OCI-LY7 (cell line): Measurements from ENCODE around the gene ANO1. TPM values are rescaled to one million over a fixed set of nuclear protein-coding genes. Genes with fewer than 3 reads are reported as not detected.

ENCODE experiments used
- BruUV-seq: library from RNA; stranded (reverse); fragments of 400-500 nt; replicated peaks from 2 replicates; lab custom pipeline; 2021; lab: Mats Ljungman, UMichigan
- CTCF ChIA-PET: fragments of 300-600 bp; sonication (Branson Sonifier 250); formaldehyde crosslinking; loops from one replicate; lab custom pipeline; 2022; ENCODE audit warnings: antibody characterized with exemption; ENCODE audit not compliant: unreplicated experiment; lab: Charles Lee
- POLR2A ChIA-PET: fragments of 300-600 bp; sonication (Branson Sonifier 250); formaldehyde crosslinking; loops from one replicate; lab custom pipeline; 2022; ENCODE audit warnings: antibody characterized with exemption; lab: Charles Lee
- DNase-seq: peaks from one replicate; pipeline ENCODE4 v3.0.0-alpha.2; 2015; ENCODE audit warnings: low spot score
- H2AFZ ChIP-seq: fragments of 200-600 bp; sonication (generic), shearing (Covaris generic); 2 replicates; pipeline ENCODE4 v1.6.1; 2014; ENCODE audit warnings: mild to moderate bottlenecking, antibody characterized with exemption, low read length, moderate library complexity
- H3K27ac ChIP-seq: fragments of 200-600 bp; sonication (generic); 2 replicates; pipeline ENCODE4 v1.5.1; 2014; ENCODE audit warnings: mixed run types, low read depth, mild to moderate bottlenecking, moderate library complexity, low read length, inconsistent platforms; ENCODE audit not compliant: poor library complexity, severe bottlenecking
- H3K36me3 ChIP-seq: fragments of 200-600 bp; sonication (generic); 2 replicates; pipeline ENCODE4 v1.6.1; 2014; ENCODE audit warnings: mild to moderate bottlenecking, antibody characterized with exemption, low read length, moderate library complexity, mixed read lengths; ENCODE audit not compliant: insufficient read depth
- H3K4me1 ChIP-seq: fragments of 200-600 bp; sonication (generic); 2 replicates; pipeline ENCODE4 v1.5.1; 2014; ENCODE audit warnings: mild to moderate bottlenecking, low read length; ENCODE audit not compliant: insufficient read depth, poor library complexity, severe bottlenecking
- H3K4me2 ChIP-seq: fragments of 200-600 bp; sonication (generic); 2 replicates; pipeline ENCODE4 v1.6.1; 2014; ENCODE audit warnings: mild to moderate bottlenecking, low read length
- H3K4me3 ChIP-seq: fragments of 200-600 bp; sonication (generic); 2 replicates; pipeline ENCODE4 v1.5.1; 2014; ENCODE audit warnings: mild to moderate bottlenecking, low read depth, low read length; ENCODE audit not compliant: poor library complexity, severe bottlenecking
- H3K79me2 ChIP-seq: fragments of 200-600 bp; sonication (generic); 2 replicates; pipeline ENCODE4 v1.6.1; 2016; ENCODE audit warnings: low read depth, mild to moderate bottlenecking, low read length, moderate library complexity, mixed read lengths; ENCODE audit not compliant: insufficient read depth
- H3K9me2 ChIP-seq: fragments of 200-600 bp; sonication (generic); 2 replicates; pipeline ENCODE4 v1.6.1; 2016; ENCODE audit warnings: mild to moderate bottlenecking, low read length, mixed read lengths; ENCODE audit not compliant: insufficient read depth
- H3K9me3 ChIP-seq: fragments of 200-600 bp; sonication (generic); 2 replicates; pipeline ENCODE4 v1.6.1; 2014; ENCODE audit warnings: mild to moderate bottlenecking, mixed run types, low read length, mixed read lengths
- H4K20me1 ChIP-seq: fragments of 200-600 bp; sonication (generic); 2 replicates; pipeline ENCODE4 v1.6.1; 2014; ENCODE audit warnings: mild to moderate bottlenecking, antibody characterized with exemption, low read length, moderate library complexity, mixed read lengths; ENCODE audit not compliant: insufficient read depth
- EZH2phosphoT487 ChIP-seq: fragments of 200-600 bp; sonication (generic); IDR thresholded peaks from 2 replicates; pipeline ENCODE4 v1.6.1; 2018; ENCODE audit warnings: low read depth, borderline replicate concordance, mild to moderate bottlenecking, mixed run types, antibody characterized with exemption, low read length, moderate library complexity, mixed read lengths
- intact Hi-C: fragments of 100-400 bp; cut with micrococcal nuclease; formaldehyde crosslinking; loops from one replicate; pipeline ENCODE4 v1.10.0; 2022; ENCODE audit not compliant: unreplicated experiment
- total RNA-seq, 2 experiments: library from RNA; depleted of rRNA in 1 of 2; stranded (reverse); fragments of >200 nt in 1 of 2; shearing (Covaris generic) in 1 of 2; gene quantifications; 2 replicates each; pipeline ENCODE4 v1.2.3, GENCODE V29; 2014 to 2022
- TF ChIP-seq, protein P1 (sequence below): fragments of 200-600 bp; sonication (generic); conservative IDR thresholded peaks from 2 replicates; pipeline ENCODE4 v1.5.1; 2014; ENCODE audit warnings: mild to moderate bottlenecking, antibody characterized with exemption, low read length, moderate library complexity, mixed read lengths

ANO1 gene
- total RNA-seq, 2 experiments from 2014 or later, result not detected

DNA sequence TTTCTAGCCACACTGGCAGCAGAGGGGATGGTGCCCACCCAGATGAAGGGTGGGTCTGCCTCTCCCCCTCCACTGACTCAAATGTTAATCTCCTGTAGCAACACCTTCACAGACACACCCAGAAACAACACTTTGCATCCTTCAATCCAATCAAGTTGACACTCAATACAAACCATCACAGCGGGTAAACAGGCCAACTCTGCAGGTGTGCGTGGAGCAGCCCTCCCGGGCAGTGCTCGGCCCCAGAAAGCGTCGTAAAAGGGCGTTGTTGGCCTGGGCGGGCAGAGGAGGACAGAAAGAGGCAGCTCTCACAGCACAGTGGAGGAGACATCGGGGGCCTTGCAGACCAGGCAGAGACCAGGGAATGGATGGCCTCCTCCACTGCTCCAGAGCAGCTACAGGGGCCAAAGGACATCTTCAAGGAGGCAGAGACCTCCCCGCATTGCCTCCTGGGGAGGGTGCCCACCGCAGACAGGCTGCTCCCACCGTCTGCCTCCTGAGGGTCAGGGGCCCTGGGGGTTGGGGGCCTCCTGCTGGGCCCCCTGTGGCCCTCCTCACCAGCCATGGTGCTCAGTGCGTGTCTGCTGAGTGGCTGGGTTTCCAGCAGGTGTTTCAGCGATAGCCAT lies 68.9 kb downstream of the ANO1 start:
- Histone ChIP-seq H3K4me2 (no peak overlapping the region), H3K27ac (no peak overlapping the region), H2AFZ (no peak overlapping the region), H4K20me1 (no peaks in the 10 kb centered on the region), H3K79me2 (no peaks in the 10 kb centered on the region), H3K36me3 (no peaks in the 10 kb centered on the region), H3K4me3 (no peak overlapping the region), H3K4me1 (no peaks in the 10 kb centered on the region), H3K9me2 (no peaks in the 10 kb centered on the region), H3K9me3 (no peaks in the 10 kb centered on the region)
- no peak for DNase-seq
- intact Hi-C loops, result no loop called here
- TF ChIP-seq, protein P1, sequence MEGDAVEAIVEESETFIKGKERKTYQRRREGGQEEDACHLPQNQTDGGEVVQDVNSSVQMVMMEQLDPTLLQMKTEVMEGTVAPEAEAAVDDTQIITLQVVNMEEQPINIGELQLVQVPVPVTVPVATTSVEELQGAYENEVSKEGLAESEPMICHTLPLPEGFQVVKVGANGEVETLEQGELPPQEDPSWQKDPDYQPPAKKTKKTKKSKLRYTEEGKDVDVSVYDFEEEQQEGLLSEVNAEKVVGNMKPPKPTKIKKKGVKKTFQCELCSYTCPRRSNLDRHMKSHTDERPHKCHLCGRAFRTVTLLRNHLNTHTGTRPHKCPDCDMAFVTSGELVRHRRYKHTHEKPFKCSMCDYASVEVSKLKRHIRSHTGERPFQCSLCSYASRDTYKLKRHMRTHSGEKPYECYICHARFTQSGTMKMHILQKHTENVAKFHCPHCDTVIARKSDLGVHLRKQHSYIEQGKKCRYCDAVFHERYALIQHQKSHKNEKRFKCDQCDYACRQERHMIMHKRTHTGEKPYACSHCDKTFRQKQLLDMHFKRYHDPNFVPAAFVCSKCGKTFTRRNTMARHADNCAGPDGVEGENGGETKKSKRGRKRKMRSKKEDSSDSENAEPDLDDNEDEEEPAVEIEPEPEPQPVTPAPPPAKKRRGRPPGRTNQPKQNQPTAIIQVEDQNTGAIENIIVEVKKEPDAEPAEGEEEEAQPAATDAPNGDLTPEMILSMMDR, result no peak
- no peak for TF ChIP-seq EZH2phosphoT487
- CTCF ChIA-PET, result no interaction called here
- POLR2A ChIA-PET, result no interaction called here
- no TSS peak for BruUV-seq

DNA sequence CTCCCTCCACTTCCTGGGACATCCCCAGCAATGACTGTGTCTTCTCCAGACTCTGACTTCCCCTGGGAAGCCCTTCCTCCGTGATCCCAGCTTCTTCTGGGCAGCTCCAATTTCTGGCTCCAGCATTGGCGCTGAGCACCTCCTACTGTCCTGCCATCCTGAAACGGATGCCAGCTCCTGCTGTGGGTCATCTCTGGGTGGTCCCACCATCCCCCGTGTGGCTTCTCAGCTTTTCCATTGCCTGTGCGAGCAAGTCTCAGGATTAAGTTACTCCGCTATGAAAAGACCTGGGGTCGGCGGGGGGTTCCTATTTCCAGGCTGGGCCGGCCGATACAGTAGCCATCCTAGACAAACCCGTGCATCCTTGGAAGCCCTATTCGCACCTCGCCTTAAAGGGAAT lies 69.6 kb downstream of the ANO1 start:
- Histone ChIP-seq H3K27ac (no peak overlapping the region), H3K4me3 (no peak overlapping the region), H3K4me2 (no peak overlapping the region), H3K9me2 (no peaks in the 10 kb centered on the region), H3K79me2 (no peaks in the 10 kb centered on the region), H3K36me3 (no peaks in the 10 kb centered on the region), H3K4me1 (no peaks in the 10 kb centered on the region), H4K20me1 (no peaks in the 10 kb centered on the region), H3K9me3 (no peaks in the 10 kb centered on the region), H2AFZ (no peak overlapping the region)
- CTCF ChIA-PET, result no interaction called here
- intact Hi-C loops, result no loop called here
- DNase-seq, result no peak
- BruUV-seq, result no TSS peak
- TF ChIP-seq, protein P1, result no peak
- TF ChIP-seq EZH2phosphoT487, result no peak
- POLR2A ChIA-PET, result no interaction called here

DNA sequence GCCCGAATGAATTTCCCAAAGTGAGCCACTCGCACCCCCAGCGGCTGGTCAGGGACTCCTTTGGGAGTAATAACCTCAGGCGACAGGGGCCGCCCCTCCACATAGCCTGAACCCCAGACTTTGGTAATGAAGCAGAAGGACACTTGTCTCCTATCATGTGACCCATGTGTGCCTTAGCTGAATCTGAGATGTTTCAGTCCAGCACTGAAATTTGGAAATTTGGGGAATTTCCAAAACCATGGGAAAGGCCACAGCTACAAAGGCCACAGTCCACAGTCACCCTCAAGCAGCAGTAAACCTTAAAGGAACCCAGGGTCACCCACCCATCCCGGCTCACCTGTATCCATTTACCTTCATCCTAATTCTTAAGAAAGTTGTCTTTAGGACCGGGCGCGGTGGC lies 73.6 kb downstream of the ANO1 start:
- H3K36me3 ChIP-seq, result no peaks in the 10 kb centered on the region
- no peak overlapping the region for H3K4me3 ChIP-seq
- no peaks in the 10 kb centered on the region for H3K4me1 ChIP-seq
- ChIA-PET CTCF (no interaction called here), POLR2A (no interaction called here)
- no peaks in the 10 kb centered on the region for H3K9me3 ChIP-seq
- no peaks in the 10 kb centered on the region for H4K20me1 ChIP-seq
- intact Hi-C loops, result no loop called here
- TF ChIP-seq EZH2phosphoT487, result no peak
- TF ChIP-seq, protein P1, result no peak
- no peak for DNase-seq
- H3K79me2 ChIP-seq, result no peaks in the 10 kb centered on the region
- no peak overlapping the region for H2AFZ ChIP-seq
- H3K4me2 ChIP-seq, result no peak overlapping the region
- BruUV-seq, result no TSS peak
- H3K9me2 ChIP-seq, result no peaks in the 10 kb centered on the region
- H3K27ac ChIP-seq, result no peak overlapping the region
